ENCODE results near the gene SIDT1. TPM values are rescaled to one million over a fixed set of nuclear protein-coding genes. Genes with fewer than 3 reads are reported as not detected.

SIDT1 gene
- total RNA-seq (not detected in 2 replicates), polyA plus RNA-seq (0.01 TPM in 1 of 2 replicates, not detected in the other), polyA minus RNA-seq (ENCODE audit: low replicate concordance) (0.12 TPM in 1 of 2 replicates, not detected in the other)
- polyA plus RNA-seq (2012): 0.21 TPM in 1 of 2 replicates, not detected in the other

DNA sequence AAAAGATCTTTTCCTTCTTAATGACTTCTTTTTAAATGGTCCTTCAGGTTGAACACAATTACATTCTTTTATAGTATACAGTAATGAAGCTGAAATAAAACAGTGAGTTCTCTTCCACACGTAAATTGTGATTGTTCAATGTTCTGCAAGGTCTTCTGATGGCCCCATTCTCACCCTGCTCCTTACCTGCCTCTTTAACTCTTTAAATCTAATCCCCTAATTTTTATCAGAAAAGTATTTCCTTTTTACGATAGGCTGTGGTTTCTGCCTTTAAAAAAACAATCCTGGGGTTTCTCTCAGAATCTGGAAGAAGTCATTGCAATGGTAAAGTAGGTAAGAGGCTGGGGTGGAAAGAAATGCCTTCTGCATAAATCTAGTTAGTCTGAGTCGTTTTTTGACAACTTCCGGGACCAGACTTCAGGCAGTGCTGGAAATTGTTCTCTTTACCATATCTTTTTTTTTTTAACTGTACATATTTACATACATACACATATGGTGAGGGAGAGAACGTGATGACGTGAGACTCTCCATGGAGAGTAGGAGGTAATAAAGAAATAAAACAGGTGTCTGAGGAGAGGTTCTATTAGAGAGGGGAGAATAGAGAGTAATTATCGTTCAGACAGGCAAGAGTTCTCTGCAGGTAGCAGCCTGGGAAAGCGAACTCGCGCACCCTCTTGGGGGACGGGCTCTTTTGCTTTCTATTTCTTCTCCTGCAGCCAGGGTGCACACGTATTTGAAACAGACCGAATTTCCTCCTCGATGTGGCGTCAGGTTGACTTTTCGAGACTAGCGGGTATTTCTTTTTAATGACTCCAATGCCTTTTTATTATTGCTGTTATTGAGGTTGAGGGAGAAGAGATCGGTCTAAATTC lies at the start of gene SIDT1:
SIDT1 (plus strand) TSS at position 730 of the 872 bp plus-strand sequence. CDS start 467 bp downstream, outside the sequence.
- Histone ChIP-seq H3K4me3 (replicated peaks in 1 of 4; ENCODE audit: control extremely low read depth in 1 of 4, insufficient read depth in 1 of 4, low read depth in 3 of 4, low read length in 4 of 4) (peak within 1 kb of the TSS; percentile 25 to 64 (median 42)), H3K27ac (ENCODE audit: insufficient read depth, low read length) (no peak within 1 kb of the TSS), H3K4me1 (ENCODE audit: control insufficient read depth, extremely low read depth, insufficient read depth, low read length) (peaks cover 4% of the 10 kb centered on the region), H3K27me3 (ENCODE audit: control insufficient read depth, insufficient read depth, low read length) (peaks cover 46% of the 10 kb centered on the region), H3K9me3 (ENCODE audit: control insufficient read depth, insufficient read depth, low read depth, low read length) (no peaks in the 10 kb centered on the region), H3K36me3 (ENCODE audit: control insufficient read depth, insufficient read depth, low read length) (no peaks in the 10 kb centered on the region), H4K20me1 (ENCODE audit: control insufficient read depth, extremely low read depth, insufficient read depth, low read length) (no peaks in the 10 kb centered on the region), H3K79me2 (ENCODE audit: control insufficient read depth, insufficient read depth, low read length) (no peaks in the 10 kb centered on the region), H3K4me2 (ENCODE audit: extremely low read depth, insufficient read depth, low read length) (peak within 1 kb of the TSS; percentile 69), H2AFZ (ENCODE audit: low read length) (no peak within 1 kb of the TSS), H3K9ac (ENCODE audit: insufficient read depth, low read length) (no peak within 1 kb of the TSS)
- TF ChIP-seq, protein P1, sequence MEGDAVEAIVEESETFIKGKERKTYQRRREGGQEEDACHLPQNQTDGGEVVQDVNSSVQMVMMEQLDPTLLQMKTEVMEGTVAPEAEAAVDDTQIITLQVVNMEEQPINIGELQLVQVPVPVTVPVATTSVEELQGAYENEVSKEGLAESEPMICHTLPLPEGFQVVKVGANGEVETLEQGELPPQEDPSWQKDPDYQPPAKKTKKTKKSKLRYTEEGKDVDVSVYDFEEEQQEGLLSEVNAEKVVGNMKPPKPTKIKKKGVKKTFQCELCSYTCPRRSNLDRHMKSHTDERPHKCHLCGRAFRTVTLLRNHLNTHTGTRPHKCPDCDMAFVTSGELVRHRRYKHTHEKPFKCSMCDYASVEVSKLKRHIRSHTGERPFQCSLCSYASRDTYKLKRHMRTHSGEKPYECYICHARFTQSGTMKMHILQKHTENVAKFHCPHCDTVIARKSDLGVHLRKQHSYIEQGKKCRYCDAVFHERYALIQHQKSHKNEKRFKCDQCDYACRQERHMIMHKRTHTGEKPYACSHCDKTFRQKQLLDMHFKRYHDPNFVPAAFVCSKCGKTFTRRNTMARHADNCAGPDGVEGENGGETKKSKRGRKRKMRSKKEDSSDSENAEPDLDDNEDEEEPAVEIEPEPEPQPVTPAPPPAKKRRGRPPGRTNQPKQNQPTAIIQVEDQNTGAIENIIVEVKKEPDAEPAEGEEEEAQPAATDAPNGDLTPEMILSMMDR (conservative IDR thresholded peaks at IDR 0.05 in 1 of 2, IDR thresholded peaks at IDR 0.05 in 1 of 2; ENCODE audit: low read depth in 1 of 2, low read length in 2 of 2): peak in 1 of 2 donors; percentile 15
- peak; percentile 62 for TF ChIP-seq EZH2 (IDR thresholded peaks at IDR 0.05; ENCODE audit: low read length, missing control alignments)
- peak in 1 of 2 donors; percentile 15 for DNase-seq (ENCODE audit: low read depth in 2 of 2)

DNA sequence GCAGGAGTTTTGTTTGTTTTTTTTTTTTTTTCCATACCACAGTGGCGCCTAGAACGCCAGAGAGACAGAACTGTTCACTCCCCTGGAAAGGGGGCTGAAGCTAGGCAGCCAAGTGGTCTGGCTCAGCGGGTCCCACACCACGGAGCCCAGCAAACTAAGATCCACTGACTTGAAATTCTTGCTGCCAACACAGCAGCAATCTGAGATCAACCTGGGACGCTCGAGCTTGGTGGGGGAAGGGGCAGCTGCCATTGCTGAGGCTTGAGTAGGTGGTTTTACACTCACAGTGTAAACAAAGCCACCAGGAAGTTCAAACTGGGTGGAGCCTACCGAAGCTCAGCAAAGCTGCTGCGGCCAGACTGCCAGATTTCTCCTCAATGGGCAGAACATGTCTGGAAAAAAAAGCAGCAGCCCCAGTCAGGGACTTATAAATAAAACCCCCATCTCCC lies 47.2 kb upstream of the SIDT1 start:
- Histone ChIP-seq H3K27ac (ENCODE audit: insufficient read depth, low read length) (no peak overlapping the region), H3K36me3 (ENCODE audit: control insufficient read depth, insufficient read depth, low read length) (no peaks in the 10 kb centered on the region), H4K20me1 (ENCODE audit: control insufficient read depth, extremely low read depth, insufficient read depth, low read length) (no peaks in the 10 kb centered on the region), H3K9ac (ENCODE audit: insufficient read depth, low read length) (no peak overlapping the region), H3K27me3 (ENCODE audit: control insufficient read depth, insufficient read depth, low read length) (no peaks in the 10 kb centered on the region), H3K4me3 (replicated peaks in 1 of 4; ENCODE audit: control extremely low read depth in 1 of 4, insufficient read depth in 1 of 4, low read depth in 3 of 4, low read length in 4 of 4) (no peak overlapping the region), H3K4me1 (ENCODE audit: control insufficient read depth, extremely low read depth, insufficient read depth, low read length) (no peaks in the 10 kb centered on the region), H2AFZ (ENCODE audit: low read length) (no peak overlapping the region), H3K4me2 (ENCODE audit: extremely low read depth, insufficient read depth, low read length) (no peak overlapping the region), H3K9me3 (ENCODE audit: control insufficient read depth, insufficient read depth, low read depth, low read length) (no peaks in the 10 kb centered on the region), H3K79me2 (ENCODE audit: control insufficient read depth, insufficient read depth, low read length) (no peaks in the 10 kb centered on the region)
- no peak for TF ChIP-seq EZH2 (IDR thresholded peaks at IDR 0.05; ENCODE audit: low read length, missing control alignments)
- TF ChIP-seq, protein P1 (conservative IDR thresholded peaks at IDR 0.05 in 1 of 2, IDR thresholded peaks at IDR 0.05 in 1 of 2; ENCODE audit: low read depth in 1 of 2, low read length in 2 of 2): no peak
- DNase-seq (ENCODE audit: low read depth in 2 of 2): no peak

DNA sequence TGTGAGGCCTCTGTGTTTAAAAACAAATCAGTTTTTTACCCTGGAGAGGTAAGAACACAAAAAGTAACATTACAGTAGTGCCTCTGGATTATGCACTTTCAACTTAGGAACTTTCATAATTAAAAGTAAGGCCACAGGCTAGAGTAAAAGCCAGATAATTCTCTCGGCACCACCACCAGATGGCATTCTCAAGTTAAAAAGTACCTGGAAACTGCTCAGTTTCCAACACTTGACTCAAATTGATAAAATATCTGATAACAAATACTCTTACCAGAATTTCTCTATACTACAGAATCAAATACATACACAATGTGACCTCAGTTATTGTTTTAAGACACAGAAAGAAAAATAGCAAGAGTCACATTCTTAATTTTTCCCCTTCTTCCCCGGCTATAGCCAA lies 37.3 kb upstream of the SIDT1 start:
- Histone ChIP-seq H3K36me3 (ENCODE audit: control insufficient read depth, insufficient read depth, low read length) (no peaks in the 10 kb centered on the region), H2AFZ (ENCODE audit: low read length) (no peak overlapping the region), H4K20me1 (ENCODE audit: control insufficient read depth, extremely low read depth, insufficient read depth, low read length) (no peaks in the 10 kb centered on the region), H3K4me3 (replicated peaks in 1 of 4; ENCODE audit: control extremely low read depth in 1 of 4, insufficient read depth in 1 of 4, low read depth in 3 of 4, low read length in 4 of 4) (no peak overlapping the region), H3K9ac (ENCODE audit: insufficient read depth, low read length) (no peak overlapping the region), H3K4me2 (ENCODE audit: extremely low read depth, insufficient read depth, low read length) (no peak overlapping the region), H3K4me1 (ENCODE audit: control insufficient read depth, extremely low read depth, insufficient read depth, low read length) (no peaks in the 10 kb centered on the region), H3K27me3 (ENCODE audit: control insufficient read depth, insufficient read depth, low read length) (no peaks in the 10 kb centered on the region), H3K27ac (ENCODE audit: insufficient read depth, low read length) (no peak overlapping the region), H3K79me2 (ENCODE audit: control insufficient read depth, insufficient read depth, low read length) (no peaks in the 10 kb centered on the region), H3K9me3 (ENCODE audit: control insufficient read depth, insufficient read depth, low read depth, low read length) (no peaks in the 10 kb centered on the region)
- DNase-seq (ENCODE audit: low read depth in 2 of 2): peak; percentile 22 to 58
- TF ChIP-seq, protein P1 (conservative IDR thresholded peaks at IDR 0.05 in 1 of 2, IDR thresholded peaks at IDR 0.05 in 1 of 2; ENCODE audit: low read depth in 1 of 2, low read length in 2 of 2): peak; percentile 41 to 44
- TF ChIP-seq EZH2 (IDR thresholded peaks at IDR 0.05; ENCODE audit: low read length, missing control alignments): no peak

Measured in fibroblast of lung (primary cell).